Hepatocyte (in vitro differentiated cells): ENCODE measurements around the gene XKR7.

Experiments used
- CTCF ChIP-seq: fragments of 200-600 bp; sonication (generic); IDR thresholded peaks from 2 replicates; pipeline ENCODE4 v1.5.1; 2016; ENCODE audit warnings: antibody characterized with exemption, mild to moderate bottlenecking; ENCODE audit not compliant: poor library complexity
- EZH2 ChIP-seq: fragments of 200-600 bp; sonication (generic); IDR thresholded peaks from 2 replicates; pipeline ENCODE4 v1.6.1; 2016; ENCODE audit warnings: antibody characterized with exemption, mild to moderate bottlenecking, borderline replicate concordance
- EZH2phosphoT487 ChIP-seq: fragments of 200-600 bp; sonication (generic); IDR thresholded peaks from one replicate; pipeline ENCODE4 v1.6.1; 2018; ENCODE audit warnings: antibody characterized with exemption, mild to moderate bottlenecking, low read depth, moderate library complexity; ENCODE audit not compliant: unreplicated experiment, severe bottlenecking

GRCh38 chr20:31918466-31919105 lies 49.4 kb upstream of the XKR7 start:
- TF ChIP-seq CTCF (no peak), EZH2 (no peak), EZH2phosphoT487 (no peak)
